Hepatocyte (in vitro differentiated cells): ENCODE measurements around the gene IRF7.

Experiments
- EZH2 ChIP-seq: fragments of 200-600 bp; sonication (generic); IDR thresholded peaks from 2 replicates; pipeline ENCODE4 v1.6.1; 2016; ENCODE audit warnings: antibody characterized with exemption, mild to moderate bottlenecking, borderline replicate concordance
- EZH2phosphoT487 ChIP-seq: fragments of 200-600 bp; sonication (generic); IDR thresholded peaks from one replicate; pipeline ENCODE4 v1.6.1; 2018; ENCODE audit warnings: antibody characterized with exemption, mild to moderate bottlenecking, low read depth, moderate library complexity; ENCODE audit not compliant: unreplicated experiment, severe bottlenecking
- TF ChIP-seq, protein P1 (sequence below): fragments of 200-600 bp; sonication (generic); IDR thresholded peaks from 2 replicates; pipeline ENCODE4 v1.5.1; 2016; ENCODE audit warnings: antibody characterized with exemption, mild to moderate bottlenecking; ENCODE audit not compliant: poor library complexity

DNA sequence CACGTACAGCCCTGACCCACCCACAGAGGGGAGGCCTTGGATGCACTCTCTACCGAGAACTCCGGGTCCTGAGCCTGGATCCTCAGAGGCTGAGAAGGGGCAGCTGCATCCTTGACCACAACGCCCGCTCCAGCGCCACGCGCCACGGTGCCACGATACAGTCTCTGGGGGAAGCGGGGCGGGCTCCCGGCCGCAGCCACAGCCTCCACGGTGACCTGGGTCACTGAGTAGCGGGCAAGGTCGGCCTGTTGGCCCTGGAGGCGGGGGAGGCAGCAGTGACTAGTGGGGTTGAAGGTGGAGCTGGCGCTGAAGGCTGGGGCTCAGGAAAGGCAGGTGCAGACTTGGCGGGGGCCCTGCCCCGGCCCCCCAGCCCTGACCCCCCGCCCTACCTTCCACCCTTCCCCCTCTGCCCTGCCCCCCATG lies 3.9 kb upstream of the IRF7 start:
- TF ChIP-seq EZH2: no peak
- TF ChIP-seq, protein P1, sequence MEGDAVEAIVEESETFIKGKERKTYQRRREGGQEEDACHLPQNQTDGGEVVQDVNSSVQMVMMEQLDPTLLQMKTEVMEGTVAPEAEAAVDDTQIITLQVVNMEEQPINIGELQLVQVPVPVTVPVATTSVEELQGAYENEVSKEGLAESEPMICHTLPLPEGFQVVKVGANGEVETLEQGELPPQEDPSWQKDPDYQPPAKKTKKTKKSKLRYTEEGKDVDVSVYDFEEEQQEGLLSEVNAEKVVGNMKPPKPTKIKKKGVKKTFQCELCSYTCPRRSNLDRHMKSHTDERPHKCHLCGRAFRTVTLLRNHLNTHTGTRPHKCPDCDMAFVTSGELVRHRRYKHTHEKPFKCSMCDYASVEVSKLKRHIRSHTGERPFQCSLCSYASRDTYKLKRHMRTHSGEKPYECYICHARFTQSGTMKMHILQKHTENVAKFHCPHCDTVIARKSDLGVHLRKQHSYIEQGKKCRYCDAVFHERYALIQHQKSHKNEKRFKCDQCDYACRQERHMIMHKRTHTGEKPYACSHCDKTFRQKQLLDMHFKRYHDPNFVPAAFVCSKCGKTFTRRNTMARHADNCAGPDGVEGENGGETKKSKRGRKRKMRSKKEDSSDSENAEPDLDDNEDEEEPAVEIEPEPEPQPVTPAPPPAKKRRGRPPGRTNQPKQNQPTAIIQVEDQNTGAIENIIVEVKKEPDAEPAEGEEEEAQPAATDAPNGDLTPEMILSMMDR: no peak
- no peak for TF ChIP-seq EZH2phosphoT487
